Astrocyte of the spinal cord (primary cell): Measurements from ENCODE around the gene ARID1A.
A peak's percentile ranks its signal among the peaks of the same experiment; 100 is the strongest.
"Not testable (repeated sequence)": the region's sequence is repeated elsewhere in the genome, so short reads cannot be mapped to it uniquely, and the experiment has no call there.

ENCODE experiments used
- DNase-seq: peaks from one replicate; pipeline ENCODE4 v3.0.0; 2011; ENCODE audit warnings: low read depth, low spot score
- H3K4me3 ChIP-seq: 2 replicates; pipeline ENCODE4 v1.5.1; 2011; ENCODE audit warnings: low read depth, mild to moderate bottlenecking, low read length, moderate library complexity
- CTCF ChIP-seq: IDR thresholded peaks from 2 replicates; pipeline ENCODE4 v1.5.1; 2012; ENCODE audit warnings: low read depth, mild to moderate bottlenecking, low read length, inconsistent platforms
- in situ Hi-C: cut with HindIII; loops from 2 replicates; pipeline ENCODE4 v1.10.0; 2017; ENCODE audit warnings: low sequenced_read_pairs

The ARID1A gene

GRCh38 chr1:26792924-26793323 lies 97.1 kb downstream of the ARID1A start:
- no peak for TF ChIP-seq CTCF

GRCh38 chr1:26794391-26794790 lies 98.6 kb downstream of the ARID1A start:
- TF ChIP-seq CTCF: no peak
- in situ Hi-C loops: no loop called here
- DNase-seq: no peak
- no peak overlapping the region for H3K4me3 ChIP-seq

More at GRCh38 chr1:26792924-26793323, 97.1 kb downstream of the ARID1A start:
- in situ Hi-C loops: no loop called here
- H3K4me3 ChIP-seq: no peak overlapping the region
- no peak for DNase-seq

- no peak for DNase-seq
- TF ChIP-seq CTCF: no peak
- H3K4me3 ChIP-seq: no peak overlapping the region
- in situ Hi-C loops: no loop called here
Measured at GRCh38 chr1:26797627-26798026, 101.8 kb downstream of the ARID1A start.

GRCh38 chr1:26799479-26800142 lies 103.8 kb downstream of the ARID1A start:
- no peak for TF ChIP-seq CTCF
- no peak overlapping the region for H3K4me3 ChIP-seq
- in situ Hi-C loops: no loop called here
- peak; percentile 78 for DNase-seq

GRCh38 chr1:26803932-26804331 lies 108.1 kb downstream of the ARID1A start:
- H3K4me3 ChIP-seq, DNase-seq, in situ Hi-C loops: not testable (repeated sequence)

GRCh38 chr1:26810105-26810504 lies 114.3 kb downstream of the ARID1A start:
- in situ Hi-C loops: not testable (repeated sequence)

More at GRCh38 chr1:26810105-26810504, 114.3 kb downstream of the ARID1A start:
- not testable (repeated sequence) for H3K4me3 ChIP-seq
- DNase-seq: peak; percentile 45
- TF ChIP-seq CTCF: peak; percentile 91
